ENCODE data around the gene RASD2.

RASD2 gene

DNA sequence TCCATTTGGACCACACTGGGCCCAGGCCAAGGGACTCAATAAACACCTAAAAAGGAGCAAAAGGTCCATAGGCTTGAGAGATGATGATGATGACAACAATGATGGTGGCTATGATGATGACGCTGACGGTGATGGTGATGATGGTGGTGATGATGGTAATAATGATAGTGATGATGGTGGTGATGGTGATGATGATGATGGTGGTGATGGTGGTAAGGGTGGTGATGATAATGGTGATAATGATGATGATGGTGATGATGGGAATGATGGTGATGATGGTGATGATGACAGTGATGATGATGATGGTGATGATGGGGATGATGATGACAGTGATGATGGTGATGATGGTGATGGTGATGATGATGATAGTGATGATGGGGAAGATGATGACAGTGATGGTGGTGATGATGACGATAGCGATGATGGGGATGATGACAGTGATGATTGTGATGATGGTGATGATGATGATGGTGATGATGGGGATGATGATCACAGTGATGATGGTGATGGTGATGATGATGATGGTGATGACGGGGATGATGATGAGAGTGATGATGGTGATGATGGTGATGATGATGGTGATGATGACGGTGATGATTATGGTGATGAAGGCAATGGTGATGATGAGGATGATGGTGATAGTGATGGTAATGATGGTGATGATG is 7.1 kb upstream of the RASD2 start:
- H3K9ac ChIP-seq (ENCODE audit: low read length) = no peak overlapping the region
- H3K4me1 ChIP-seq (ENCODE audit: control insufficient read depth, low read depth, low read length) = no peaks in the 10 kb centered on the region
- H3K27me3 ChIP-seq (ENCODE audit: control insufficient read depth, insufficient read depth, low read length) = no peaks in the 10 kb centered on the region

GRCh38 chr22:35534091-35534490 is 6.5 kb upstream of the RASD2 start:
- no peaks in the 10 kb centered on the region for H3K36me3 ChIP-seq (ENCODE audit: control insufficient read depth, low read depth, low read length)
- no peak overlapping the region for H3K4me3 ChIP-seq (ENCODE audit: low read length)
- H3K9ac ChIP-seq (ENCODE audit: low read length) = no peak overlapping the region
- H3K4me1 ChIP-seq (ENCODE audit: control insufficient read depth, low read depth, low read length) = no peaks in the 10 kb centered on the region
- H3K9me3 ChIP-seq (ENCODE audit: control insufficient read depth, low read depth, low read length) = no peaks in the 10 kb centered on the region
- H3K27ac ChIP-seq (ENCODE audit: low read length) = no peak overlapping the region
- peaks cover 3% of the 10 kb centered on the region for H3K27me3 ChIP-seq (ENCODE audit: control insufficient read depth, insufficient read depth, low read length)

More for the DNA sequence above, 7.1 kb upstream of the RASD2 start:
- H3K4me3 ChIP-seq (ENCODE audit: low read length) = no peak overlapping the region
- no peak overlapping the region for H3K27ac ChIP-seq (ENCODE audit: low read length)
- H3K9me3 ChIP-seq (ENCODE audit: control insufficient read depth, low read depth, low read length) = no peaks in the 10 kb centered on the region
- H3K36me3 ChIP-seq (ENCODE audit: control insufficient read depth, low read depth, low read length) = no peaks in the 10 kb centered on the region

GRCh38 chr22:35537232-35537631 is 3.4 kb upstream of the RASD2 start:
- peaks cover 30% of the 10 kb centered on the region for H3K27me3 ChIP-seq (ENCODE audit: control insufficient read depth, insufficient read depth, low read length)
- H3K27ac ChIP-seq (ENCODE audit: low read length) = no peak overlapping the region
- peaks cover 6% of the 10 kb centered on the region for H3K4me1 ChIP-seq (ENCODE audit: control insufficient read depth, low read depth, low read length)

DNA sequence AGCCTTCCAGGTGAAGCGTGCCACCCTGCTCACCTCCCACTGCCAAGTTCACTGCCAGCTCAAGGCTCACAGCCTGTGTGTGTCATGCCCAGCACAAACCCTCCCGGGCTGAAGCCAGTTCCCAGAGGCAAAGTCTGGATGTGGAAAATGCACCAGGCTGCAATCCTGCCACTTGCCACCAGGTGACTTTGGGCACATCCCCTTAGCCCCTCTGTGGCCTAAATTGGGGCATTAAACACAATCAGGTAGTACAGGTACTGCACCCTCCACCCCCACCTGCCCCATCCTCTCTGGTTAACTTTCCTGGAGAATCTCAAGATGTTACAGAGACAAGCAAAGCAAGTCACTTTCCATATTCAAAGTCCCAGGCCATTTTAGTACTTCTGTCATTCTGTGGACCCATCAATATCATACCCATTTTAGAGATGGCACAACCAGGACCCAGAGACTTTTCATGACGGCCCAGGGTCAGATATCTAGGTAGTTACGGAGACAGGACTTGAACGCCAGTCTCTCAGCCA is 1.8 kb upstream of the RASD2 start:
- no peaks in the 10 kb centered on the region for H3K36me3 ChIP-seq (ENCODE audit: control insufficient read depth, low read depth, low read length)

More at GRCh38 chr22:35537232-35537631, 3.4 kb upstream of the RASD2 start:
- Histone ChIP-seq H3K9ac (ENCODE audit: low read length) (no peak overlapping the region), H3K36me3 (ENCODE audit: control insufficient read depth, low read depth, low read length) (no peaks in the 10 kb centered on the region), H3K9me3 (ENCODE audit: control insufficient read depth, low read depth, low read length) (no peaks in the 10 kb centered on the region), H3K4me3 (ENCODE audit: low read length) (no peak overlapping the region)

DNA sequence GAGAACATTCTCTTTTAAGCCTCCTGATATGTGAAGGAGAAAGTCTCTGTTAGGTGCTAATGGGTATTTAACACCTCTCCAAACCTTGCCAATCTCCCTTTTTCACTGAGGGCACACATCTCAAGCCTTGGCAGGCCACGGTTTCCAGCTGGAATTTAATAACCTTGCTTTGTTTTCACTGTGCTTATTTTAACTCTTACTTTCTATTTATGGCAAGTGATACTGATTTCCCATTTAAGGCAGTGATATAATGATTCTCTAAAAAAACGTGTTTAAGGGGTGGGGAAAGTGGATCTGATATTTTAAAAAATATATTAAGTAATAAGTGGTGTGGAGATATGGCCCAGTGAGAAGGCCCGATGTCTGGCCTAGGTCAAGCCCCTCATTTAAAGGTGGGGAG is 1.1 kb upstream of the RASD2 start:
- H3K4me1 ChIP-seq (ENCODE audit: control insufficient read depth, low read depth, low read length) = peaks cover 7% of the 10 kb centered on the region
- no peak overlapping the region for H3K27ac ChIP-seq (ENCODE audit: low read length)
- no peak overlapping the region for H3K9ac ChIP-seq (ENCODE audit: low read length)
- H3K4me3 ChIP-seq (ENCODE audit: low read length) = peak overlapping the region; percentile 44
- no peaks in the 10 kb centered on the region for H3K36me3 ChIP-seq (ENCODE audit: control insufficient read depth, low read depth, low read length)
- H3K9me3 ChIP-seq (ENCODE audit: control insufficient read depth, low read depth, low read length) = no peaks in the 10 kb centered on the region
- peaks cover 36% of the 10 kb centered on the region for H3K27me3 ChIP-seq (ENCODE audit: control insufficient read depth, insufficient read depth, low read length)

More for the DNA sequence above, 1.8 kb upstream of the RASD2 start:
- H3K4me1 ChIP-seq (ENCODE audit: control insufficient read depth, low read depth, low read length) = peaks cover 7% of the 10 kb centered on the region
- no peak overlapping the region for H3K9ac ChIP-seq (ENCODE audit: low read length)
- no peaks in the 10 kb centered on the region for H3K9me3 ChIP-seq (ENCODE audit: control insufficient read depth, low read depth, low read length)
- no peak overlapping the region for H3K27ac ChIP-seq (ENCODE audit: low read length)
- H3K27me3 ChIP-seq (ENCODE audit: control insufficient read depth, insufficient read depth, low read length) = peaks cover 36% of the 10 kb centered on the region
- H3K4me3 ChIP-seq (ENCODE audit: low read length) = no peak overlapping the region

DNA sequence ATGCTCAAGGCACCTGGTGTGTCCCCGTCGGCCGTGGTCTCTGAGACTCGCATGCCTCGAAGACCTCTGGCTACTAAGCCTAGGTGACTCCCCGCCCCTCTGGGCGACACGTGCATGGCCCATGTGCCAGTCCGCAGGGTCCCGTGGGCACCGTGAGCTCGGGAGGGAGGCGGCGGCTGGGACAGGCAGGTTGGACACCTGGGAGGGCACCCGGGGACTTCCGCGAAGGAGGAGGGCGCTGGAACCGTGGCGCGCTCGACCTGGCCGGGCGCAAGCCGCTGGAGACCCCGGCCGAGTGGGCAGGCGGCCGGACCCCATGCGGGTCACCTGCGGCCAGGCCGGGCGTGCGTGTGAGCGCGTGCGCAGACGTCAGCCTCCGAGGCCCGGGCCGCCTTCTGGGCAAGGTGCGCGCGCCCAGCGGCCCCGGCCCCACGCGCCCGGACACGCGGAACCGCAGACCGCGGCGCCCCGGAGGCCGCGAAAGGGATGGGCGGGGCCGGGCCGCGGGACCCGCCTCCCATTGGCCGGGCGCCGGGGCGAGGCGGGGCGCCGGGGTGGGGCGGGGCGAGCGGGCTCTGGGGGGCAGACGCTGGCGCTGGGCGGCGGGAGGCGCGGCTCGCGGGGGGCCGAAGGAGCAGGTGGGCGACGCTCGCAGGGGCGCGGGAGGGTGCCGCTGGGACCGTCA is 579 bp upstream of the RASD2 start:
- Histone ChIP-seq H3K27ac (ENCODE audit: low read length) (no peak overlapping the region), H3K4me1 (ENCODE audit: control insufficient read depth, low read depth, low read length) (peaks cover 7% of the 10 kb centered on the region), H3K36me3 (ENCODE audit: control insufficient read depth, low read depth, low read length) (no peaks in the 10 kb centered on the region), H3K9ac (ENCODE audit: low read length) (no peak overlapping the region), H3K27me3 (ENCODE audit: control insufficient read depth, insufficient read depth, low read length) (peaks cover 36% of the 10 kb centered on the region), H3K4me3 (ENCODE audit: low read length) (peak overlapping the region; percentile 58), H3K9me3 (ENCODE audit: control insufficient read depth, low read depth, low read length) (no peaks in the 10 kb centered on the region)

- Histone ChIP-seq H3K36me3 (ENCODE audit: control insufficient read depth, low read depth, low read length) (no peaks in the 10 kb centered on the region), H3K27ac (ENCODE audit: low read length) (no peak overlapping the region), H3K9ac (ENCODE audit: low read length) (no peak overlapping the region), H3K27me3 (ENCODE audit: control insufficient read depth, insufficient read depth, low read length) (peaks cover 36% of the 10 kb centered on the region), H3K9me3 (ENCODE audit: control insufficient read depth, low read depth, low read length) (no peaks in the 10 kb centered on the region), H3K4me3 (ENCODE audit: low read length) (peak overlapping the region; percentile 58), H3K4me1 (ENCODE audit: control insufficient read depth, low read depth, low read length) (peaks cover 7% of the 10 kb centered on the region)
Measured at GRCh38 chr22:35541254-35541748, 670 bp downstream of the RASD2 start.

DNA sequence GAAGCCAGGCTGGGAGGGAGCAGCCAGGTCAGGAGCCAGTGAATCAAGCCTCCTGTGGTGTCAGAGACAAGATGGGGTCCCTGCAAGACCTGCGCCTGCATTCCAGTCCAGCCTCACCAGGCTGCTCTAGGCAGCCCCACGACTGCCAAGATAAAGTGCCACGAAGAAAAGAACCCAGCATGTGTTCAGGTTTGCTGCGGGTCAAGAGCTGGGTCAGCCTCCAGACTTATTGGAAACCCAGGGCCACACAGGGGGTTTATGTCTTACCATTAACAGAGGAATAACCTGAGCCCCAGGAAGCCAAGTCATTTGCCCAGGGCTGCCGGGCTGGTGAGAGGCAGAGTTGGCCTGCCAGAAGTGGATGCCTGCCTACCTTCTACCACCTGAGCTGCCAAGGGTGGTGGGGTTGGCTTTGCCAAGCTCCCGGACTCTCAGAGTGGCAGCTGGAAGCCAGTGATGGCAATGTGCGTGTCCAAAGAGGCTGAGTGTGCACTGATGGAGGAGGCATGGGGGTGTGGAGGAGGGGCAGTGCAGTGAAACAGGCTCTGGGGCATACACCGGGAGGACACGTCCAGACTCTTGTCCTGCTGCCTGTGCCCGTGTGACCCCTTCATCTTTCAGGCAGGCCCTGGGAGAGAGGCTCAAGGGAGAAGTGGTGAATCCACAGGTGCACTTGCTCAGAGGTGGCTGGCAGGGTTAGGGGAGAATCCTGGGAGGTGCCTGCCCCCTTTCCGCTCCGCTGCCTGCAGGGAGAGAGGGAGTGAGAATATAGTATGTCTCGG is 1.7 kb downstream of the RASD2 start:
- no peak overlapping the region for H3K9ac ChIP-seq (ENCODE audit: low read length)
- H3K27me3 ChIP-seq (ENCODE audit: control insufficient read depth, insufficient read depth, low read length) = peaks cover 36% of the 10 kb centered on the region
- peaks cover 7% of the 10 kb centered on the region for H3K4me1 ChIP-seq (ENCODE audit: control insufficient read depth, low read depth, low read length)
- no peak overlapping the region for H3K4me3 ChIP-seq (ENCODE audit: low read length)
- no peak overlapping the region for H3K27ac ChIP-seq (ENCODE audit: low read length)
- no peaks in the 10 kb centered on the region for H3K9me3 ChIP-seq (ENCODE audit: control insufficient read depth, low read depth, low read length)
- no peaks in the 10 kb centered on the region for H3K36me3 ChIP-seq (ENCODE audit: control insufficient read depth, low read depth, low read length)

DNA sequence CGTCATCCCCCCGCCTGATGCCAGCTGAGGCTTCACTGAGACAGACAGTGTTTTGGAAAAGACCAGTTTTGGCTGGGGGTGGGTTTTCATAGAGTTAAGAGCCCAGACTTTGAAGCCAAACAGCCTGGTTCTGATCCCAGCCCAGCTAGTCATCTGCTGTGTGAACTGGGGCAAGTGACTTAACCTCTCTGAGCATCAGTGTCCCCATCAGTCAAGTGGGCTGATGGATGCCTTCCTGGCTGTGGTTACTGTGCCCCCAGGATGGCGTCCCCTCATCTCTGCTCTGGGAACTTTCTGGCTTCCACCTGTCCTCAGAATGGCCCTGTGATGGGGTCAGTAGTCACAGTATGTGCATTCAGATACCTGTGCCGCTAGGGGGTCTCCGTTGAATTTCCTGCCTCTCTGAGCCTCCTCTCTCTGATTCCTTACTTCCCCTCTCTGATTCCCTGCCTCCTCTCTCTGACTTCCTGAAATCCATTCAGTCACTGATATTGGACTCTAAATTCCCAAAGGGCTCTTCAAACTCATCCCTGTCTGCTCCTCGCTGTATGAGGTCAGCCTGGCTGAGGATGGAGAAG is 2.4 kb downstream of the RASD2 start:
- peaks cover 10% of the 10 kb centered on the region for H3K4me1 ChIP-seq (ENCODE audit: control insufficient read depth, low read depth, low read length)
- no peak overlapping the region for H3K9ac ChIP-seq (ENCODE audit: low read length)
- H3K9me3 ChIP-seq (ENCODE audit: control insufficient read depth, low read depth, low read length) = no peaks in the 10 kb centered on the region
- peaks cover 36% of the 10 kb centered on the region for H3K27me3 ChIP-seq (ENCODE audit: control insufficient read depth, insufficient read depth, low read length)
- no peaks in the 10 kb centered on the region for H3K36me3 ChIP-seq (ENCODE audit: control insufficient read depth, low read depth, low read length)
- no peak overlapping the region for H3K27ac ChIP-seq (ENCODE audit: low read length)
- H3K4me3 ChIP-seq (ENCODE audit: low read length) = no peak overlapping the region

DNA sequence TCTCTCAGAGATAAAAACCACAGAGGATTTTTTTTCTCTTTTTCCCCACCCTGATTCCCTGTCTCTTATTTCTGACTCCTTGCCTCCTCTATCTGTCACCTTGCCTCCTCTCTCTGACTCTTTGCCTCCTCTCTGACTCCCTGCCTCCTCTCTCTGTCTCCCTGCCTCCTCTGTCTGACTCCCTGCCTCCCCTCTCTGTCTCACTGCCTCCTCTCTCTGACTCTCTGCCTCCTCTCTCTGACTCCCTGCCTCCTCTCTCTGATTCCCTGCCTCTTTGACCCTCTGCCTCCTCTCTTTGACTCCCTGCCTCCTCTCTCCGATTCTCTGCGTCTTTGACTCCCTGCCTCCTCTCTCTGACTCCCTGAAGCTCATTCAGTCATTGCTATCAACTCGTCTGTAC is 3.1 kb downstream of the RASD2 start:
- peaks cover 17% of the 10 kb centered on the region for H3K4me1 ChIP-seq (ENCODE audit: control insufficient read depth, low read depth, low read length)
- no peaks in the 10 kb centered on the region for H3K36me3 ChIP-seq (ENCODE audit: control insufficient read depth, low read depth, low read length)
- peaks cover 36% of the 10 kb centered on the region for H3K27me3 ChIP-seq (ENCODE audit: control insufficient read depth, insufficient read depth, low read length)
- H3K4me3 ChIP-seq (ENCODE audit: low read length) = no peak overlapping the region
- H3K9ac ChIP-seq (ENCODE audit: low read length) = no peak overlapping the region
- H3K9me3 ChIP-seq (ENCODE audit: control insufficient read depth, low read depth, low read length) = no peaks in the 10 kb centered on the region
- H3K27ac ChIP-seq (ENCODE audit: low read length) = no peak overlapping the region

- Histone ChIP-seq H3K27ac (ENCODE audit: low read length) (no peak overlapping the region), H3K4me1 (ENCODE audit: control insufficient read depth, low read depth, low read length) (peaks cover 21% of the 10 kb centered on the region)
Measured at GRCh38 chr22:35544189-35544588, 3.6 kb downstream of the RASD2 start.

More at GRCh38 chr22:35544189-35544588, 3.6 kb downstream of the RASD2 start:
- H3K4me3 ChIP-seq (ENCODE audit: low read length) = no peak overlapping the region
- H3K27me3 ChIP-seq (ENCODE audit: control insufficient read depth, insufficient read depth, low read length) = peaks cover 32% of the 10 kb centered on the region
- no peak overlapping the region for H3K9ac ChIP-seq (ENCODE audit: low read length)
- no peaks in the 10 kb centered on the region for H3K36me3 ChIP-seq (ENCODE audit: control insufficient read depth, low read depth, low read length)
- H3K9me3 ChIP-seq (ENCODE audit: control insufficient read depth, low read depth, low read length) = no peaks in the 10 kb centered on the region

Measured in iPS-18a (cell line).